GM18867 (cell line): Measurements from ENCODE around the gene CGNL1.

Source experiments
- ATAC-seq: cut with Tn5 transposase; IDR thresholded peaks from one replicate; pipeline ENCODE4 v1.9.1; 2021; ENCODE audit warnings: mild to moderate bottlenecking, moderate library complexity; ENCODE audit not compliant: unreplicated experiment

CGNL1 gene

GRCh38 chr15:57421551-57421950 lies 45.2 kb downstream of the CGNL1 start:
- ATAC-seq: no peak

DNA sequence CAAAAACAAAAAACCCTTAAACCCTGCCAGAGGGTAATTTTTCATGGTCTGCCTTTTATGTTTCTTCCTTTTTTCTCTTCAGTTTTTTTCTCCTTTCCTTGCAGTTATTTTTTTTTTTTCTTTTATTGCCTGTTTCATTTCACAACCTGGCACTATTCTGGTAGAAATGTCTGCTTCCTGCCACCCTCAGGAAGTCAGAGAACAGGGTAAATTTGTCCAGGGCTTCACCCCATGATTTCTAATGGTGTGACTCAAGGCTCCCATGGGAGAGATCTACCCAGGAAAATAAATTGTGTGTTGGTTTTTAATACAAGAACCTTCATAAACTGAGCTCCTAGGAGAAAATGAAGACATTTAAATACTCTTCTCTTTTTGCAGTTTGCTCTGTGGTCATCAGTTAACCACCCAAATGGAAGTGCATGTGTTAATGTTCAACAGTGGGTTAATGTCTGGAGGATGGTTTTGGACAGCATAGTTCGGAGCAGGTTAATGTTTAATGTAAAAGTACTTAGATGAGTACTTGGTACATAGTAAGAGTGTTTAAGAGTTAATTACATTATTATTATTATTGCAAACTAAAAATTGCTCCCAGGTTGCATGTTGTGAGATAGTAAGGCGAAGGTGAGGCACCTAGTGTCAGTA lies 45.9 kb downstream of the CGNL1 start:
- peak; percentile 70 for ATAC-seq

DNA sequence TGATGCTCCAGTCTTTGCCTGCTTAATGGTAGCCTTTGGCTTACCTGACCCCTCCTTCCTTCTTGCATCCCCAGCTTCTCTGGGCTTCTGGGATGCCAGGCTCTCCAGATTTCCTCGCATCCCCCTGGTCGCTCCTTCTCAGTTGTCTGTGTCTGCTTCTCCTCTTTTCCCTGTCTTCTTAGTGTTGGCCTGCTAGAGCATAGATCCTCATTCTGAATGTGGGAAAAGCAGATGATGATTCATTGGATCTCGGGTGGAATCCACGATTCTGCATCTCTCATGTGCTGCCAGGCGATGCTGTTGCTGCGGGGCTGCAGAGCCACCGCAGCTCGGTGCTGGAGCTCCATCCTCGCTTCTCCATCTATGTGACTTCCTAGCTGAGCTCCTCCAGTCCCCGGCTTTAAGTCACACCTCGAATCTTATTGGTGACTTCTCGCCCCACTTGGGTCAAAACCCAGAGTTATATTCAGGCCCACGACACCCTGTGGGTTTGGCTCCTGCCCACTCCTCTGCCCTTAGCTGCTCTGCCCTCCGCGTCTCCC lies 47.4 kb downstream of the CGNL1 start:
- ATAC-seq: no peak

GRCh38 chr15:57424628-57425405 lies 48.5 kb downstream of the CGNL1 start:
- ATAC-seq: no peak

GRCh38 chr15:57425842-57426241 lies 49.5 kb downstream of the CGNL1 start:
- ATAC-seq: no peak

GRCh38 chr15:57427367-57427821 lies 51.1 kb downstream of the CGNL1 start:
- ATAC-seq: no peak

DNA sequence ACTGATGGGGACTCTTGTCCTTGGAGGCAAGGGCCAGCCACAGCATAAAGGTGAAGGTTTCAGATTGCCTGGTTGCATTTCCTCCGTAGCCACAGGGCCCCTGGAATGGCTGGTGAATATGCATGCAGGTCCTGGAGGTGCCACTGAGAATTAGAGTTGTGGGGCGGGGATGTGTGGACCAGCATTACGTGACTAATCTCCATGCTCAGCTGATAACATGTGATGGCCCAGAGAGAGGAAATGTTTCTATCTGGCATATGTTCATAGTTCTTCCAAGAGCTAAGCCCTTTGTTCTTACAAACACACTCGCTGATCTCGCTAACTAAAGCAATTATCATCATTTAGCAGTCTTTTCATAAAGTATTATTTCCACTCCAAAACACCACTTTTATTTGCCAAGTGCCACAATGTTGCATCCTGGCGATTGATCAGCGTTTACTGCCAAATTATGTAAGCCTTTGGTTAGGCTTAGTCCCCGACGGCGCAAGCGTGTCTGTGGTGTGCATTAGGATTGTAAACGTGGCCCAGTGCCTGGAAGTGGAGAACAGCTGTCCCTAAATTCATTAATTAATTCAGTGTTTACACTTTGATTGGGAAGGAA lies 55.9 kb downstream of the CGNL1 start:
- ATAC-seq: no peak

DNA sequence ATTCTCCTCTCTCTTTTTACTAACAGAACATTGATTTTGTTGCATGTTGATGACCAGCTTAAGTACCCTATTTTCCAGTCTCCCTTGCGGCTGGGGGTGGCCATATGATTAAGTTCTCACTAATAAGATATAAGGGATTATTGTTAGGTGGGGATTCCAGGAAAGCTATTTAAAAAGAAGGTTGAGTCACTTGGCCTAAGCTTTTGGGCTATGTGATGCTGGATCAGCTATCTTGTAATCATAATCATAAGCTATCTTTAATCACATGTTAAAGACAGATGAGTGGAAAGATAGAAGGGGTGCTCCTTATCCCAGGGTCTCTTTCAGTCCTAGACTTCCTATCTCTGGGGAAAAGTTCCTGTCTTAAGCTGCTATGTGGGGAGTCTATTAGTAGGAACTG lies 59.9 kb downstream of the CGNL1 start:
- ATAC-seq: no peak

- ATAC-seq: no peak
These were observed 60.7 kb downstream of the CGNL1 start for GRCh38 chr15:57436961-57437360.

GRCh38 chr15:57437564-57437963 lies 61.3 kb downstream of the CGNL1 start:
- no peak for ATAC-seq

- ATAC-seq: no peak
These were observed 61.9 kb downstream of the CGNL1 start for GRCh38 chr15:57438166-57438565.

- no peak for ATAC-seq
These were observed 63.1 kb downstream of the CGNL1 start for GRCh38 chr15:57439128-57440027.

DNA sequence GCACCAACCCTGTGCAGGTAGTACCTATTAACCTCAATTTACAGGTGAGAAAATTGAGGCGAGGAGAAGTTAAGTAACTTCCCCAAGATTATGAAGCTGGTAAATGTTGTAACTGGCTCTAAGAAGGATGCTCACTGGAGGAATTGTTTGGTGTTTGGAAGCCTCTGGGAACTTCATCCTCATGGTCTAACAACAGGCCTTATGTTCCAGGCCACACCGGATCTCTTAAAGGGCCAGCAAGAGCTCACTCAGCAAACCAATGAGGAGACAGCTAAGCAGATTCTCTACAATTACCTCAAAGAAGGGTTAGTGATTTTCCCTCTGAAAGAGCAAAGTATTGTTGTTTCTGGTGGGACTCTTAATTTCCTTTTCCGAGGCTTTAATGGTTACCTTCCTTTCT lies 63.9 kb downstream of the CGNL1 start:
- no peak for ATAC-seq

GRCh38 chr15:57440799-57441198 lies 64.5 kb downstream of the CGNL1 start:
- ATAC-seq: no peak

DNA sequence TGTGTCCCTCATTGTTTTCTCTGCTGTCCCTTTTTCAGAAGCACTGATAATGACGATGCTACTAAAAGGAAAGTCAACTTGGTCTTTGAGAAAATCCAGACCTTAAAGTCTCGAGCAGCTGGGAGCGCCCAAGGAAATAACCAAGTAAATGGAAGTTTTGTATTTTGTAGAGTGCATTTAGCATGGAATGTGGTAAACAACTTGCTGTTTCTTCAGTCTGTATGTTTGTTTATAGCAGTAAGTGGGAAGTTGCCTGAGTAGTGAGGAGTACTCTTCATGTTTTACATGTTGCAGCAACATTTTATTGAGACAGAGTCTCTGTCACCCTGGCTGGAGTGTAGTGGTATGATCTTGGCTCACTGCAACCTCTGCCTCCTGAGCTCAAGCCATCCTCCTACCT lies 66.0 kb downstream of the CGNL1 start:
- ATAC-seq: no peak

DNA sequence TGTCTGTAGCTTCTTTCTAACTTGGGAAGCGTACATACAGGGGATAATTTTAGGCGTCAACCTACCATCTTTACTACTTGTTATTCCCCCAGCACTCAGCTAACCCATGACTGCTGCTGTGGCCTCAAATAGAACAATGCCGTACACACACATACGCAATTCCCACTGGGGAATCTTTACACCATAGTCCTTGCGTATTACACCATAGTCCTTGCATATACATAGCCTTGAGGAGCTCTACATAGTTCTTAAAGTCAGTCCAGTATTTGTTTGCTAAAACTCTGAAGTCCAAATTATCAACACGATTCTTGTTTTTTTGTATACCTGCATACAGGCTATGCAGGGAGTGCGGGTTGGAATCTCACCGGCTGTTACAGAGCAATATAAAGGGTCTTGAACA lies 67.2 kb downstream of the CGNL1 start:
- ATAC-seq: no peak

DNA sequence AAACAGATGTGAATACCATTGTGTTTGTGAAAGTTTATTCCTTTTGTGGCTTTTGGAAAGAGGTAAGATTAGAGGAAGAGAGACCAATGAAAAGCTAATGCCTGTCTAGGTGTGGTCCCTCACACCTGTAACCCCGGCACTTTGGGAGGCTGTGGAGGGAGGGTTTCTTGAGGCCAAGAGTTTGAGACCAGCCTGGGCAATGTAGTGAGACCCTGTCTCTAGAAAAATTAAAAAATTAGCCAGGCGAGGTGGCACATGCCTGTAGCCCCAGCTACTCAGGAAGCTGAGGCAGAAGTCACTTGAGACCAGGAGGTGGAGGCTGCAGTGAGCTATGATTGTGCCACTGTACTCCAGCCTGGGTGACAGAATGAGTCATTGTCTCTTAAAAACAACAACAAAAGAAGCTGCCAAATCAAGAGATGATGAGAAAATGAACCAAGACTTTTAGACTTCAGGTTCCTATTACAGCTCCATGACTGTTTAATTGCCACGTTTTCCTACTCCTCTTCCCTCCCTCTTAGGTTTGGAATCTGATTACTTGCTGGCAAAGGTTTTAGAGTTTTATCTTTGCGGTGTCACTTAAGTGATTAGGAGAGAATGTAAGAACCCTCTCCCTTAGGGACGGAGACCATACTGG lies 68.7 kb downstream of the CGNL1 start:
- no peak for ATAC-seq

- ATAC-seq: no peak
These were observed 69.6 kb downstream of the CGNL1 start for GRCh38 chr15:57445872-57446271.

DNA sequence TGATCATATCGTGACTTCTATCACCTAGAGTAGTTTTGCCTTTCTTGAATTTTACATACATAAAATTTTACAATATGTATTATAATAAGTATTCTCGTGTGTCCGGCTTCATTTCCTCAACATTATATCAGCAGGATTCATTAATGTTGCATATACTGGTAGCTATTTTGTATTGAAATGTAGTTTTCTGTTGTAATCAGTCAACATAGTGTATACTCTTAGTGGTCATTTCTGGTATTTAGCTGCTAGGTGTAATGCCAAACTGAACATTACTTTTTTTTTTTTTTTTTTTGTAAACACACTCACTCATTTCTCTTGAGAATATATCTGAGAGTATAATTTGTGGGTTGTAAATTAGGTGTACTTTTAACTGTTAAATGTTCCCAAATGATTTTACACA lies 70.1 kb downstream of the CGNL1 start:
- no peak for ATAC-seq

GRCh38 chr15:57451555-57451954 lies 75.2 kb downstream of the CGNL1 start:
- ATAC-seq: no peak
